Measurements from ENCODE around the gene CDH23.
A peak's percentile ranks its signal among the peaks of the same experiment; 100 is the strongest.

DNA sequence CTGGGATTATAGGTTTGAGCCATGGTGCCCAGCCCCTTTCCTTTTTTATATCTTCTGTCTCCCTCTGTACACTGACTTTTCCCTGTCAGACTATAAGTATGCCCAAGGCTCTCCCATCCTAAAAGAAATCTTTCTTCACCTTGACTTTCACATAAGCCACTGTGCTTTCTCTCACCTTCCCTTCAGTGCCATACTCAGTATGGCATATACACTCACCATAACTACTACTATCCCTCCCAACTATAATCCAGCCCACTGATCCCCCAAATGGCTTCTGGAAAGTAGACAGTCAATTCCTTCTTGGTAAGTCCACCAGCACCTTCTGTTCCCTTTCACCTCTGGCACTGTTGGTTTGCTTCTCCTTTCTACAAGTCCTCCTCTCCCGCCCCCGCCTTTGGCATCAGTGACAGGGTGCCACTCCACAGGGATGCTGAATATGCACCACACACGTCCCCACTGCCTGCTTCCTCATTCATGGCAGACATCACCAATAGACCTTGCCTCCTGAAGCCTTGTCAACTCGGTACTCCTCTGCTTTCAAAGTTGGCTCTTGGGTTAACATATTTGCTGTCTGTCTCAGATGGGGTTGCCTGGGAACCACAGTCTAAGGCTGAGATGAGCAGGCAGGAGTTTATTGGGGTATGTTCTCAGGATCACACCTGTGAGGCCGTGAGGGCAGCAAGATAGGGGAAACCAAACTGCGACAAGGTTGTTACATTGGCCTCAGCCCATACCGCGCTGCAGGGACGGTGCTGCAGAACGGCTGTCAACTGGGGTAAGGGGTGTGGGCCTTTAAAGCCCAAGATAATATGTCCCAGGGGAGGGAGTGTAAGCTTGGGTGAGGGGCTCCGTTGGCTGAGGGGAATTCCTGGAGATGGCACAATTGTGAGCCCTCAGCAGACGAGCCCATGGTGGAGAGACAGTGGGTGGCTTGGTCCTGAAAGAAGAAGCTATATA lies 461.5 kb downstream of the CDH23 start:
- peak in 1 of 3 donors; percentile 46 for TF ChIP-seq POLR2AphosphoS5 (IDR thresholded peaks at IDR 0.05)
- TF ChIP-seq, protein P1, sequence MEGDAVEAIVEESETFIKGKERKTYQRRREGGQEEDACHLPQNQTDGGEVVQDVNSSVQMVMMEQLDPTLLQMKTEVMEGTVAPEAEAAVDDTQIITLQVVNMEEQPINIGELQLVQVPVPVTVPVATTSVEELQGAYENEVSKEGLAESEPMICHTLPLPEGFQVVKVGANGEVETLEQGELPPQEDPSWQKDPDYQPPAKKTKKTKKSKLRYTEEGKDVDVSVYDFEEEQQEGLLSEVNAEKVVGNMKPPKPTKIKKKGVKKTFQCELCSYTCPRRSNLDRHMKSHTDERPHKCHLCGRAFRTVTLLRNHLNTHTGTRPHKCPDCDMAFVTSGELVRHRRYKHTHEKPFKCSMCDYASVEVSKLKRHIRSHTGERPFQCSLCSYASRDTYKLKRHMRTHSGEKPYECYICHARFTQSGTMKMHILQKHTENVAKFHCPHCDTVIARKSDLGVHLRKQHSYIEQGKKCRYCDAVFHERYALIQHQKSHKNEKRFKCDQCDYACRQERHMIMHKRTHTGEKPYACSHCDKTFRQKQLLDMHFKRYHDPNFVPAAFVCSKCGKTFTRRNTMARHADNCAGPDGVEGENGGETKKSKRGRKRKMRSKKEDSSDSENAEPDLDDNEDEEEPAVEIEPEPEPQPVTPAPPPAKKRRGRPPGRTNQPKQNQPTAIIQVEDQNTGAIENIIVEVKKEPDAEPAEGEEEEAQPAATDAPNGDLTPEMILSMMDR (IDR thresholded peaks at IDR 0.05 in 8 of 11, conservative IDR thresholded peaks at IDR 0.05 in 3 of 11), result no peak
- no peak for TF ChIP-seq POLR2A (IDR thresholded peaks at IDR 0.05)
